HepG2 (cell line): ENCODE data around the gene USP32. TPM values are rescaled to one million over a fixed set of nuclear protein-coding genes. Genes with fewer than 3 reads are reported as not detected.

ENCODE experiments used
- ARID2 ChIP-seq: sonication (generic); formaldehyde crosslinking; IDR thresholded peaks from 2 replicates; pipeline ENCODE4 v1.8.1; 2022; ENCODE audit warnings: mild to moderate bottlenecking, missing genetic modification reagents, borderline replicate concordance
- DNMT3B ChIP-seq: conservative IDR thresholded peaks from 2 replicates; pipeline ENCODE4 v1.6.1; 2016; ENCODE audit warnings: missing biosample characterization, control low read depth
- GATA4 ChIP-seq: sonication (generic); IDR thresholded peaks from 2 replicates; pipeline ENCODE4 v1.6.1; 2016; ENCODE audit warnings: antibody characterized with exemption, low read depth, borderline replicate concordance
- KLF16 ChIP-seq, 2 experiments: sonication (generic) in 1 of 2; formaldehyde crosslinking in 1 of 2; IDR thresholded peaks; 2 replicates each; pipeline versions ENCODE4 v1.6.1 to v1.8.0; 2016 to 2023; ENCODE audit warnings: missing genetic modification reagents in 2 of 2, missing compliant biosample characterization in 1 of 2
- MAZ ChIP-seq, 2 experiments: sonication (generic) in 1 of 2; formaldehyde crosslinking in 1 of 2; IDR thresholded peaks; 2 replicates each; pipeline versions ENCODE4 v1.5.0 to v1.6.1; 2012 to 2020; ENCODE audit warnings: low read depth in 2 of 2, mild to moderate bottlenecking in 2 of 2, borderline replicate concordance in 1 of 2, improper control_type of control experiment in 1 of 2, low read length in 1 of 2, missing genetic modification reagents in 1 of 2, moderate library complexity in 1 of 2
- NCOR1 ChIP-seq: fragments of 200-600 bp; sonication (generic); IDR thresholded peaks from 2 replicates; pipeline ENCODE4 v1.7.0; 2017; ENCODE audit warnings: antibody characterized with exemption, low read length, borderline replicate concordance
- RAD21 ChIP-seq: fragments of 450-650 bp; formaldehyde crosslinking; IDR thresholded peaks from 2 replicates; pipeline ENCODE4 v1.5.0; 2020; ENCODE audit warnings: mild to moderate bottlenecking
- SATB2 ChIP-seq: sonication (generic); formaldehyde crosslinking; IDR thresholded peaks from 2 replicates; pipeline ENCODE4 v1.5.0; 2020; ENCODE audit warnings: missing genetic modification reagents
- SRSF9 ChIP-seq: fragments of 200-400 bp; formaldehyde crosslinking; IDR thresholded peaks from 2 replicates; pipeline ENCODE4 v1.6.1; 2018; ENCODE audit warnings: borderline replicate concordance, mild to moderate bottlenecking, low read depth, low read length; ENCODE audit not compliant: insufficient read depth, poor library complexity, severe bottlenecking
- TAF1 ChIP-seq: sonication (generic); formaldehyde crosslinking; IDR thresholded peaks from 2 replicates; pipeline ENCODE4 v1.4.0; 2020; ENCODE audit warnings: missing genetic modification reagents
- TFDP1 ChIP-seq: IDR thresholded peaks from 2 replicates; pipeline ENCODE4 v1.6.1; 2016; ENCODE audit warnings: missing compliant biosample characterization, missing genetic modification reagents, borderline replicate concordance
- ZFP62 ChIP-seq: sonication (generic); formaldehyde crosslinking; IDR thresholded peaks from 2 replicates; pipeline ENCODE4 v1.4.0; 2020; ENCODE audit warnings: missing genetic modification reagents
- ZFX ChIP-seq: sonication (generic); formaldehyde crosslinking; IDR thresholded peaks from 2 replicates; pipeline ENCODE4 v1.4.0; 2020; ENCODE audit warnings: mild to moderate bottlenecking, low read depth, missing genetic modification reagents, moderate library complexity
- ZNF326 ChIP-seq: sonication (generic); formaldehyde crosslinking; IDR thresholded peaks from 2 replicates; pipeline ENCODE4 v1.4.0; 2020; ENCODE audit warnings: missing genetic modification reagents, borderline replicate concordance
- ZNF335 ChIP-seq: sonication (generic); formaldehyde crosslinking; IDR thresholded peaks from 2 replicates; pipeline ENCODE4 v1.4.0; 2020; ENCODE audit warnings: missing genetic modification reagents
- ZNF367 ChIP-seq: sonication (generic); formaldehyde crosslinking; IDR thresholded peaks from 2 replicates; pipeline ENCODE4 v1.4.0; 2020; ENCODE audit warnings: missing genetic modification reagents, borderline replicate concordance
- ZNF557 ChIP-seq: sonication (generic); formaldehyde crosslinking; IDR thresholded peaks from 2 replicates; pipeline ENCODE4 v1.4.0; 2020; ENCODE audit warnings: missing genetic modification reagents
- ZNF609 ChIP-seq: sonication (generic); formaldehyde crosslinking; IDR thresholded peaks from 2 replicates; pipeline ENCODE4 v1.4.0; 2020; ENCODE audit warnings: mild to moderate bottlenecking, missing genetic modification reagents, borderline replicate concordance
- ZNF629 ChIP-seq: sonication (generic); formaldehyde crosslinking; conservative IDR thresholded peaks from 2 replicates; pipeline ENCODE4 v1.5.0; 2020; ENCODE audit warnings: missing genetic modification reagents
- ZNF713 ChIP-seq: sonication (generic); formaldehyde crosslinking; IDR thresholded peaks from 2 replicates; pipeline ENCODE4 v1.4.0; 2020; ENCODE audit warnings: mild to moderate bottlenecking, missing genetic modification reagents
- ZNF792 ChIP-seq: IDR thresholded peaks from 2 replicates; pipeline ENCODE4 v1.6.1; 2016
- polyA plus RNA-seq, 8 experiments: library from polyadenylated mRNA; depleted of rRNA in 3 of 8; stranded (reverse) in 7 of 8; unstranded in 1 of 8; fragments of >200 nt; fragmentation: Illumina TruSeq in 4 of 8; extraction: Trizol in 4 of 8; gene quantifications; 2 replicates each; pipeline versions ENCODE4 v1.2.1 to v1.2.3, GENCODE V29; 2011 to 2016; ENCODE audit warnings: low read depth in 4 of 8, missing spikeins in 1 of 8, mixed read lengths in 1 of 8; ENCODE audit not compliant: insufficient read depth in 1 of 8
- total RNA-seq, 5 experiments: library from RNA; depleted of rRNA; stranded (reverse); fragments of >200 nt; fragmentation: Illumina TruSeq; extraction: Trizol; gene quantifications; 2 replicates each; pipeline ENCODE4 v1.2.3, GENCODE V29; 2016; ENCODE audit warnings: low read depth in 1 of 5

The USP32 gene
- total and polyA plus RNA-seq, 2 of the 13 experiments (the other 11 are each of a cell fraction or from before 2014, with no cell fraction given), result 24.9 to 39.9 TPM

- peak; percentile 93 for TF ChIP-seq ZNF367 (CRISPR knock-in tag)
- peak; percentile 58; the same call in 1 of the 2 replicates for TF ChIP-seq ZNF609 (CRISPR knock-in tag)
- no peak for TF ChIP-seq SRSF9
- no peak for TF ChIP-seq NCOR1
- TF ChIP-seq ZNF326, result no peak
- peak; percentile 97 for TF ChIP-seq SATB2
- TF ChIP-seq ARID2 (CRISPR knock-in tag), result peak; percentile 62; the same call in 1 of the 2 replicates
- peak; percentile 97 for TF ChIP-seq TFDP1 (CRISPR knock-in tag)
- TF ChIP-seq GATA4, result no peak
- TF ChIP-seq ZFX (CRISPR knock-in tag), result peak; percentile 90
- no peak for TF ChIP-seq ZNF792
- TF ChIP-seq TAF1 (CRISPR knock-in tag), result peak; percentile 63; the same call in 1 of the 2 replicates
- TF ChIP-seq ZNF713 (CRISPR knock-in tag), result no peak
- peak; percentile 15; the same call in 1 of the 2 replicates for TF ChIP-seq RAD21 (CRISPR knock-in tag)
- TF ChIP-seq ZNF629 (CRISPR knock-in tag), result peak; percentile 49; the same call in 1 of the 2 replicates
- TF ChIP-seq KLF16 (CRISPR knock-in tag; IDR thresholded peaks at IDR 0.05), result peak in 1 of 2 experiments; percentile 60; a peak in 1 of 4 replicates
- 0 out of 2 replicates have a peak, but pooled peaks have one; percentile 48 for TF ChIP-seq ZFP62
- TF ChIP-seq DNMT3B, result no peak
- no peak for TF ChIP-seq MAZ (IDR thresholded peaks at IDR 0.05; ENCODE audit: borderline replicate concordance, low read depth, low read length)
- peak; percentile 82 for TF ChIP-seq MAZ (CRISPR knock-in tag; IDR thresholded peaks at IDR 0.05; ENCODE audit: low read depth)
- peak; percentile 95 for TF ChIP-seq ZNF557 (CRISPR knock-in tag)
- no peak for TF ChIP-seq ZNF335 (CRISPR knock-in tag)
Observed at GRCh38 chr17:60135151-60135950, 256.6 kb downstream of the USP32 start (continued).
